B cell (primary cell): ENCODE results near the gene GOLPH3. TPM values are rescaled to one million over a fixed set of nuclear protein-coding genes. Genes with fewer than 3 reads are reported as not detected.

ENCODE experiments used
- ATAC-seq: fragments of 200-7000 bp; cut with Tn5 transposase; one replicate; pipeline ENCODE4 v1.10.0; 2021; ENCODE audit warnings: low read depth, mild to moderate bottlenecking, moderate number of reproducible peaks, moderate library complexity
- CTCF ChIA-PET: fragments of 350-600 bp; sonication (Branson Sonifier 250); formaldehyde crosslinking; loops from one replicate; lab custom pipeline; 2021; ENCODE audit warnings: antibody characterized with exemption, inconsistent platforms; lab: Charles Lee
- POLR2A ChIA-PET: fragments of 350-600 bp; sonication (Branson Sonifier 250); formaldehyde crosslinking; loops from one replicate; lab custom pipeline; 2021; ENCODE audit warnings: antibody characterized with exemption; lab: Charles Lee
- DNase-seq: peaks from one replicate; pipeline ENCODE4 v3.0.0; 2013
- H2AFZ ChIP-seq: 2 replicates; pipeline ENCODE4 v1.6.1; 2012; ENCODE audit warnings: mild to moderate bottlenecking, low read depth, low read length; ENCODE audit not compliant: insufficient read depth, poor library complexity, severe bottlenecking
- H3K27ac ChIP-seq, 2 donors: 1 replicate in 1 of 2; 2 replicates in 1 of 2; pipeline ENCODE4 v1.5.1; 2012 to 2013; ENCODE audit warnings: low read length in 2 of 2, mild to moderate bottlenecking in 2 of 2, moderate library complexity in 1 of 2
- H3K27me3 ChIP-seq, 4 experiments: fragments of 200-600 bp in 1 of 4; sonication (generic) in 1 of 4; replicated peaks in 1 of 4; 1 replicate in 2 of 4; 2 replicates in 2 of 4; pipeline versions ENCODE4 v1.6.1 to v1.7.0; 2013 to 2016; ENCODE audit warnings: low read length in 3 of 4, mild to moderate bottlenecking in 2 of 4, mixed read lengths in 1 of 4, moderate library complexity in 1 of 4; ENCODE audit not compliant: insufficient read depth in 4 of 4, control insufficient read depth in 3 of 4; ENCODE audit errors: control extremely low read depth in 1 of 4
- H3K36me3 ChIP-seq, 2 experiments: replicated peaks in 1 of 2; 1 replicate in 1 of 2; 2 replicates in 1 of 2; pipeline versions ENCODE4 v1.6.1 to v1.7.1; 2013; ENCODE audit warnings: low read length in 1 of 2; ENCODE audit not compliant: insufficient read depth in 2 of 2, control insufficient read depth in 1 of 2; ENCODE audit errors: control extremely low read depth in 1 of 2, extremely low read depth in 1 of 2
- H3K4me1 ChIP-seq, 2 donors: fragments of 200-600 bp in 1 of 2; sonication (generic) in 1 of 2; 1 replicate in 1 of 2; 2 replicates in 1 of 2; pipeline versions ENCODE4 v1.5.1 to v1.6.1; 2013 to 2017; ENCODE audit warnings: low read length in 2 of 2; ENCODE audit not compliant: control insufficient read depth in 2 of 2, insufficient read depth in 2 of 2
- H3K4me2 ChIP-seq: replicated peaks from 2 replicates; pipeline ENCODE3; 2012; ENCODE audit warnings: mild to moderate bottlenecking, low read depth, low read length; ENCODE audit not compliant: poor library complexity, severe bottlenecking
- H3K4me3 ChIP-seq, 5 experiments: fragments of 200-600 bp in 1 of 5; sonication (generic) in 1 of 5; 1 replicate in 3 of 5; 2 replicates in 2 of 5; pipeline versions ENCODE4 v1.5.1 to v1.7.0; 2011 to 2016; ENCODE audit warnings: low read length in 4 of 5, mild to moderate bottlenecking in 4 of 5, low read depth in 2 of 5, control low read depth in 1 of 5, moderate library complexity in 1 of 5; ENCODE audit not compliant: insufficient read depth in 1 of 5; ENCODE audit errors: control extremely low read depth in 1 of 5, extremely low read depth in 1 of 5
- H3K79me2 ChIP-seq: fragments of 200-600 bp; sonication (generic); one replicate; pipeline ENCODE4 v1.6.0; 2016; ENCODE audit warnings: low read length; ENCODE audit not compliant: control insufficient read depth, insufficient read depth
- H3K9ac ChIP-seq: fragments of 200-600 bp; sonication (generic); 2 replicates; pipeline ENCODE4 v1.6.1; 2017; ENCODE audit warnings: mild to moderate bottlenecking, low read length, moderate library complexity
- H3K9me3 ChIP-seq, 3 donors: one replicate each; pipeline versions ENCODE4 v1.6.1 to v1.7.1; 2013; ENCODE audit warnings: low read length in 2 of 3; ENCODE audit not compliant: control insufficient read depth in 2 of 3, insufficient read depth in 1 of 3; ENCODE audit errors: control extremely low read depth in 1 of 3
- H4K20me1 ChIP-seq: 2 replicates; pipeline ENCODE4 v1.6.0; 2012; ENCODE audit warnings: mild to moderate bottlenecking, low read length; ENCODE audit not compliant: insufficient read depth, control insufficient read depth, poor library complexity, severe bottlenecking
- H3K27ac Mint-ChIP-seq: one replicate; pipeline ENCODE4 v1.8.0; 2021; ENCODE audit warnings: mixed read lengths
- H3K27me3 Mint-ChIP-seq: one replicate; pipeline ENCODE4 v1.8.0; 2021; ENCODE audit warnings: mixed read lengths
- H3K4me1 Mint-ChIP-seq: one replicate; pipeline ENCODE4 v1.8.0; 2021; ENCODE audit warnings: mixed read lengths
- H3K4me3 Mint-ChIP-seq: one replicate; pipeline ENCODE4 v1.8.0; 2021; ENCODE audit warnings: mixed read lengths
- H3K9me3 Mint-ChIP-seq: one replicate; pipeline ENCODE4 v1.8.0; 2022; ENCODE audit warnings: mixed read lengths; ENCODE audit not compliant: insufficient read depth
- EZH2 ChIP-seq: IDR thresholded peaks from 2 replicates; pipeline ENCODE4 v1.6.1; 2012; ENCODE audit warnings: borderline replicate concordance, low read depth, mild to moderate bottlenecking, moderate library complexity, low read length; ENCODE audit not compliant: insufficient read depth, poor library complexity, severe bottlenecking
- WGBS: methylation state at CpG from one replicate; pipeline ENCODE4 v1.1.5; 2013; ENCODE audit warnings: missing lambda C conversion rate; ENCODE audit not compliant: insufficient coverage; 5-methylcytosine and 5-hydroxymethylcytosine counted together
- intact Hi-C: fragments of 100-400 bp; cut with micrococcal nuclease; formaldehyde crosslinking; loops from one replicate; pipeline ENCODE4 v1.10.0; 2022
- polyA plus RNA-seq: library from polyadenylated mRNA; depleted of rRNA; stranded (reverse); fragments of >200 nt; gene quantifications from 2 replicates; pipeline ENCODE4 v1.2.3, GENCODE V29; 2012
- total RNA-seq, 2 donors: library from RNA; stranded (reverse); fragments of 120-200 nt in 1 of 2; gene quantifications; 1 replicate in 1 of 2; 2 replicates in 1 of 2; pipeline versions ENCODE4 v1.2.3 to v1.2.4, GENCODE V29; 2013 to 2022
- TF ChIP-seq, protein P1 (sequence below): fragments of 200-600 bp; IDR thresholded peaks from one replicate; pipeline ENCODE4 v1.8.0; 2022; ENCODE audit warnings: antibody characterized with exemption, mild to moderate bottlenecking

GOLPH3 gene
- total and polyA plus RNA-seq, 2 donors (not counting 1 experiment from before 2014, with no cell fraction given) = 16.2 to 62.6 TPM

DNA sequence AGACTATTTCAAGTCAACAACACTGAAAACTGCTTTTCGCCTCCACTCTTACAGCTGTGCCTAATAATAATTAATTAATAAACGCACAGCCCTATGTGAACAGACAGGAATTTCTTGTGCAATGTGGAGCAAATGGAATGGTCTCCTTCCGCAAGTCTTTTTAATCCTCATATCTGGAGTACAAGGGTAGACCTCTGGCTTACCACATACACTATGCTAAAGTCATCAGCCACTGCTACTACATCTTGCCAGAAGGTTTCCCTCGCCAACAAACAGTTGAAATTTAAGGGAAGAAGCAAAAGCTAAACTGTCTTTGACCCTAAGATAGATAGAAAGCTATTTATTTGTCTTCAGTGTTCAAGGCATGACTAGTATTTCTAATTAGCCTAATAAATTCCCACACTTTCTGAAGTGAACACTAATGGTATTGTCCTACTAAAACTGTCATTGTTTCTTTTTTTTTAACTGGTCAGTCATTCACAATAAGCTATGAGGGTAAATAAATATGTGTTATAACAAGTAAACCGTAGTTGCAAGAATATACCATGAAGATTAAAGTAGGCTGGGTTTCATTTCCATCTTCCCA is 63.9 kb downstream of the GOLPH3 start:
- Histone ChIP-seq H3K4me3 (no peak overlapping the region), H3K4me1 (no peaks in the 10 kb centered on the region), H2AFZ (no peak overlapping the region), H3K27me3 (no peaks in the 10 kb centered on the region), H3K36me3 (peaks cover 7 to 49% of the 10 kb centered on the region in 2 experiments), H3K9me3 (no peaks in the 10 kb centered on the region), H4K20me1 (no peaks in the 10 kb centered on the region), H3K27ac (no peak overlapping the region), H3K79me2 (no peaks in the 10 kb centered on the region), H3K4me2 (no peak overlapping the region), H3K9ac (no peak overlapping the region)
- WGBS = 100% methylated on average over 1 of the region's 5 CpGs
- H3K27ac Mint-ChIP-seq = no peak overlapping the region
- ChIA-PET CTCF (no interaction called here), POLR2A (no interaction called here)
- ATAC-seq = no peak
- intact Hi-C loops = no loop called here
- no peak for DNase-seq
- no peaks in the 10 kb centered on the region for H3K9me3 Mint-ChIP-seq
- H3K4me1 Mint-ChIP-seq = no peaks in the 10 kb centered on the region
- H3K4me3 Mint-ChIP-seq = no peak overlapping the region
- no peak for TF ChIP-seq EZH2
- TF ChIP-seq, protein P1, sequence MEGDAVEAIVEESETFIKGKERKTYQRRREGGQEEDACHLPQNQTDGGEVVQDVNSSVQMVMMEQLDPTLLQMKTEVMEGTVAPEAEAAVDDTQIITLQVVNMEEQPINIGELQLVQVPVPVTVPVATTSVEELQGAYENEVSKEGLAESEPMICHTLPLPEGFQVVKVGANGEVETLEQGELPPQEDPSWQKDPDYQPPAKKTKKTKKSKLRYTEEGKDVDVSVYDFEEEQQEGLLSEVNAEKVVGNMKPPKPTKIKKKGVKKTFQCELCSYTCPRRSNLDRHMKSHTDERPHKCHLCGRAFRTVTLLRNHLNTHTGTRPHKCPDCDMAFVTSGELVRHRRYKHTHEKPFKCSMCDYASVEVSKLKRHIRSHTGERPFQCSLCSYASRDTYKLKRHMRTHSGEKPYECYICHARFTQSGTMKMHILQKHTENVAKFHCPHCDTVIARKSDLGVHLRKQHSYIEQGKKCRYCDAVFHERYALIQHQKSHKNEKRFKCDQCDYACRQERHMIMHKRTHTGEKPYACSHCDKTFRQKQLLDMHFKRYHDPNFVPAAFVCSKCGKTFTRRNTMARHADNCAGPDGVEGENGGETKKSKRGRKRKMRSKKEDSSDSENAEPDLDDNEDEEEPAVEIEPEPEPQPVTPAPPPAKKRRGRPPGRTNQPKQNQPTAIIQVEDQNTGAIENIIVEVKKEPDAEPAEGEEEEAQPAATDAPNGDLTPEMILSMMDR = no peak
- H3K27me3 Mint-ChIP-seq = no peaks in the 10 kb centered on the region

DNA sequence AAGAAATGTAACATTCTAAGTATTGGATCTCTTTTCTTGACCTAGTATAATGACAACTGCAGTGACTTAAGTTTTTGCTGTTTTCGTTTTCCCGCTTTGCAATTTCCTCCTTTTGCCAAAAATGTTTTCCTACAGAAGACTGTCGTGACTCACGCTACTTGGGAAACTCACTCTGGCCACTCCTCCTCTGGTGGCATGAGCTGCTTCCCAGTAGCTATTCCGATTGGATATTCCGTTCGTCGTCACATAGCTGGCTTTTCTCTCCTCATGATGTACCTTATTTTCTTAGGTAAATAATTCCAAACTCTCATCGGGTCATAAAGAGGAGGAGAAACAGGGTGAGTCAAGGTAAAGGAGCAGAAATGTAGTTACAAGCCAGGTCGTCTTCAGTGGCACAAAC is 64.9 kb downstream of the GOLPH3 start:
- Histone ChIP-seq H3K79me2 (no peaks in the 10 kb centered on the region), H3K27me3 (no peaks in the 10 kb centered on the region), H3K4me2 (no peak overlapping the region), H2AFZ (no peak overlapping the region), H3K9ac (no peak overlapping the region), H3K27ac (no peak overlapping the region), H3K9me3 (no peaks in the 10 kb centered on the region), H3K4me1 (no peaks in the 10 kb centered on the region), H3K36me3 (peaks cover 7 to 47% of the 10 kb centered on the region in 2 experiments), H3K4me3 (no peak overlapping the region), H4K20me1 (no peaks in the 10 kb centered on the region)
- DNase-seq (no peak), ATAC-seq (no peak)
- Mint-ChIP-seq H3K4me3 (no peak overlapping the region), H3K4me1 (no peaks in the 10 kb centered on the region), H3K27me3 (no peaks in the 10 kb centered on the region), H3K9me3 (no peaks in the 10 kb centered on the region), H3K27ac (no peak overlapping the region)
- 98% methylated on average over 5 of the region's 10 CpGs for WGBS
- ChIA-PET CTCF (interaction anchor here (0.5 kb wide), 1 partner anchor 1153 kb away, joined by 4 read pairs; no protein-coding TSS in a partner anchor), POLR2A (no interaction called here)
- intact Hi-C loops = no loop called here
- TF ChIP-seq EZH2 = no peak
- TF ChIP-seq, protein P1 = no peak
